Ishikawa (cell line): Measurements from ENCODE around the gene DEGS2.

Source experiments
- CEBPB ChIP-seq: IDR thresholded peaks from 2 replicates; pipeline ENCODE4 v1.6.1; 2012
- CREB1 ChIP-seq: IDR thresholded peaks from 2 replicates; pipeline ENCODE4 v1.6.1; 2012; ENCODE audit warnings: low read depth
- EGR1 ChIP-seq: IDR thresholded peaks from 2 replicates; pipeline ENCODE4 v1.6.1; 2012
- EP300 ChIP-seq: IDR thresholded peaks from 2 replicates; pipeline ENCODE4 v1.6.1; 2012; ENCODE audit warnings: borderline replicate concordance
- FOXM1 ChIP-seq: IDR thresholded peaks from 2 replicates; pipeline ENCODE4 v1.6.1; 2012; ENCODE audit warnings: low read depth, borderline replicate concordance
- MAX ChIP-seq: IDR thresholded peaks from 2 replicates; pipeline ENCODE4 v1.6.1; 2012
- NFIC ChIP-seq: IDR thresholded peaks from 2 replicates; pipeline ENCODE4 v1.6.1; 2012
- RAD21 ChIP-seq: IDR thresholded peaks from 2 replicates; pipeline ENCODE4 v1.6.1; 2012; ENCODE audit warnings: low read depth
- REST ChIP-seq: IDR thresholded peaks from 2 replicates; pipeline ENCODE4 v1.6.1; 2012; ENCODE audit warnings: low read depth, mild to moderate bottlenecking
- TAF1 ChIP-seq: IDR thresholded peaks from 2 replicates; pipeline ENCODE4 v1.6.1; 2012; ENCODE audit warnings: low read depth, mild to moderate bottlenecking
- TCF12 ChIP-seq: IDR thresholded peaks from 2 replicates; pipeline ENCODE4 v1.6.1; 2012; ENCODE audit warnings: low read depth
- TEAD4 ChIP-seq: IDR thresholded peaks from 2 replicates; pipeline ENCODE4 v1.6.1; 2012
- USF1 ChIP-seq: IDR thresholded peaks from 2 replicates; pipeline ENCODE4 v1.6.1; 2012
- YY1 ChIP-seq: IDR thresholded peaks from 2 replicates; pipeline ENCODE4 v1.6.1; 2012; ENCODE audit warnings: low read depth
- ZBTB7A ChIP-seq: IDR thresholded peaks from 2 replicates; pipeline ENCODE4 v1.6.1; 2012; ENCODE audit warnings: low read depth

Gene DEGS2

GRCh38 chr14:100120522-100121269 is 38.7 kb downstream of the DEGS2 start:
- no peak for TF ChIP-seq TCF12

- TF ChIP-seq NFIC (no peak), EP300 (no peak), CREB1 (no peak), USF1 (no peak), FOXM1 (no peak), MAX (no peak), REST (no peak), TEAD4 (no peak), EGR1 (no peak), TAF1 (no peak), RAD21 (no peak), TCF12 (no peak), CEBPB (no peak), YY1 (no peak), ZBTB7A (no peak)
Observed at GRCh38 chr14:100119251-100119650, 40.2 kb downstream of the DEGS2 start.

GRCh38 chr14:100118396-100119011 is 40.9 kb downstream of the DEGS2 start:
- TF ChIP-seq NFIC (no peak), MAX (peak; percentile 6; the same call in 1 of the 2 replicates)

GRCh38 chr14:100117633-100118395 is 41.6 kb downstream of the DEGS2 start:
- no peak for TF ChIP-seq FOXM1
- TF ChIP-seq TAF1 = no peak
- TF ChIP-seq MAX = peak; percentile 63; the same call in 1 of the 2 replicates
- no peak for TF ChIP-seq CEBPB
- TF ChIP-seq TCF12 = peak; percentile 93
- no peak for TF ChIP-seq EGR1
- peak; percentile 69; the same call in 1 of the 2 replicates for TF ChIP-seq EP300
- no peak; the same call in 1 of the 2 replicates for TF ChIP-seq TEAD4
- TF ChIP-seq NFIC = peak; percentile 28; the same call in 1 of the 2 replicates

GRCh38 chr14:100117026-100117425 is 42.4 kb downstream of the DEGS2 start:
- TF ChIP-seq ZBTB7A (no peak), NFIC (no peak), TEAD4 (no peak), CREB1 (no peak), RAD21 (no peak), REST (no peak), FOXM1 (no peak), TAF1 (no peak)

GRCh38 chr14:100116134-100116533 is 43.3 kb downstream of the DEGS2 start:
- TF ChIP-seq ZBTB7A (no peak), EP300 (peak; percentile 47; the same call in 1 of the 2 replicates), NFIC (peak; percentile 29; the same call in 1 of the 2 replicates), TCF12 (peak; percentile 68; the same call in 1 of the 2 replicates)
